HFFc6 (cell line): ENCODE results near the gene ITIH4. TPM values are rescaled to one million over a fixed set of nuclear protein-coding genes. Genes with fewer than 3 reads are reported as not detected.

ENCODE experiments used
- DNase-seq: peaks from one replicate; pipeline ENCODE4 v3.0.0-alpha.2; 2018
- H3K27ac Mint-ChIP-seq: 2 replicates; pipeline ENCODE4 v1.8.0; 2020; ENCODE audit warnings: mild to moderate bottlenecking, mixed read lengths
- H3K27me3 Mint-ChIP-seq: 2 replicates; pipeline ENCODE4 v1.8.0; 2021; ENCODE audit warnings: mild to moderate bottlenecking, moderate library complexity, mixed read lengths; ENCODE audit not compliant: insufficient read depth
- H3K36me3 Mint-ChIP-seq: 2 replicates; pipeline ENCODE4 v1.8.0; 2021; ENCODE audit warnings: low read depth, mixed read lengths
- H3K4me1 Mint-ChIP-seq: 2 replicates; pipeline ENCODE4 v1.8.0; 2020; ENCODE audit warnings: low read depth, mixed read lengths
- H3K4me3 Mint-ChIP-seq: 2 replicates; pipeline ENCODE4 v1.8.0; 2020; ENCODE audit warnings: mild to moderate bottlenecking, moderate library complexity, mixed read lengths
- H3K9me3 Mint-ChIP-seq: 2 replicates; pipeline ENCODE4 v1.8.0; 2020; ENCODE audit warnings: mild to moderate bottlenecking, mixed read lengths
- total RNA-seq, 6 experiments: library from RNA; stranded (reverse); fragmentation: NEBNext Ultra II Directional; extraction: Animal tissue kit (Norgen Biotek cat#: 25700); gene quantifications; 2 replicates in 1 of 6; 3 replicates in 5 of 6; pipeline ENCODE4 v1.2.3, GENCODE V29; 2021
- TF ChIP-seq, protein P1 (sequence below): fragments of 200-600 bp; sonication (generic); IDR thresholded peaks from 2 replicates; pipeline ENCODE4 v1.5.0; 2021; ENCODE audit warnings: antibody characterized with exemption, mild to moderate bottlenecking

ITIH4 gene
- total RNA-seq, 6 experiments from 2014 or later = 0.55 to 2.4 (median 0.79) TPM

DNA sequence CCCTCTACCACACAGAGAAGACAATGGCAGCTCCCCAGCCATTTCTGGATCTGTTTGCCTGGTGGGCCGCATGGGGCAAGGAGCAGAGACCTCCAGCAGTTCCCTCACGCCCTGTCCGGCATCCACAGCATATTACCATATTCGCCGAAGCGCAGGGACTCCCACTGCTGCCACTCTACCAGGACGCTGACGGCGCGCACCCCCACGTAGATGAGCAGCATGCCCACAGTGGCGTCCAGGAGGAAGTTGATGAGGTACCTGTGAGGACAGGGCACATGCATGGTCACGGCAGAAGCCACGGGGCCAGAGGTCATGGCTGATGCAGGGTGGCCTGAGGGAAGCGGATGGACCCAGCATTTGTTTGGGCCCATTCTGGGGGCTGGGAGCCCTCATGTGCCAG, 19.2 kb upstream of the ITIH4 start:
- Mint-ChIP-seq H3K36me3 (peaks cover 6% of the 10 kb centered on the region), H3K9me3 (no peaks in the 10 kb centered on the region), H3K4me3 (no peak overlapping the region), H3K4me1 (peaks cover 9% of the 10 kb centered on the region), H3K27ac (no peak overlapping the region), H3K27me3 (peaks cover 3% of the 10 kb centered on the region)
- DNase-seq = no peak
- TF ChIP-seq, protein P1, sequence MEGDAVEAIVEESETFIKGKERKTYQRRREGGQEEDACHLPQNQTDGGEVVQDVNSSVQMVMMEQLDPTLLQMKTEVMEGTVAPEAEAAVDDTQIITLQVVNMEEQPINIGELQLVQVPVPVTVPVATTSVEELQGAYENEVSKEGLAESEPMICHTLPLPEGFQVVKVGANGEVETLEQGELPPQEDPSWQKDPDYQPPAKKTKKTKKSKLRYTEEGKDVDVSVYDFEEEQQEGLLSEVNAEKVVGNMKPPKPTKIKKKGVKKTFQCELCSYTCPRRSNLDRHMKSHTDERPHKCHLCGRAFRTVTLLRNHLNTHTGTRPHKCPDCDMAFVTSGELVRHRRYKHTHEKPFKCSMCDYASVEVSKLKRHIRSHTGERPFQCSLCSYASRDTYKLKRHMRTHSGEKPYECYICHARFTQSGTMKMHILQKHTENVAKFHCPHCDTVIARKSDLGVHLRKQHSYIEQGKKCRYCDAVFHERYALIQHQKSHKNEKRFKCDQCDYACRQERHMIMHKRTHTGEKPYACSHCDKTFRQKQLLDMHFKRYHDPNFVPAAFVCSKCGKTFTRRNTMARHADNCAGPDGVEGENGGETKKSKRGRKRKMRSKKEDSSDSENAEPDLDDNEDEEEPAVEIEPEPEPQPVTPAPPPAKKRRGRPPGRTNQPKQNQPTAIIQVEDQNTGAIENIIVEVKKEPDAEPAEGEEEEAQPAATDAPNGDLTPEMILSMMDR = no peak

DNA sequence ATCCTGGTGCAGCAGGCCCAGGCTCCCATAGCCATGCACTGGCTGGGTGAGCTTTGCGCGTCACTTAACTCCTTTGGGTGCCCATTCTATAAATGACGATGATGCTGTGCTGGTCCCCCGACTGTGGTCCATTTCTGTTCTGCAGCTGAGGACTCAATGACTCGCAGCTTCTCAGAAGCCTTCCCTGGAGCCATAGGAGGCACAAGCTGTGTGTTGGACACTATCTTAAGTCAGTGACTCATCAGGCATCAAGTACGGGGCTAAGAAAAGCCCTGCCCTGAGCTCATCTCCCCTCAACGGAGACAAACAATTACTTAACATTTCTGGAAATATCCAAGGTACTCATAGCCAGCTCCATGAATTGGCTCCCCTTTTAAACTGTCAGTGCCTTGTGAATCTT, 18.1 kb upstream of the ITIH4 start:
- TF ChIP-seq, protein P1 = no peak
- Mint-ChIP-seq H3K9me3 (no peaks in the 10 kb centered on the region), H3K27me3 (peaks cover 3% of the 10 kb centered on the region), H3K4me3 (no peak overlapping the region), H3K36me3 (peaks cover 6% of the 10 kb centered on the region), H3K4me1 (peaks cover 9% of the 10 kb centered on the region), H3K27ac (peak overlapping the region; percentile 21; the same call in 1 of the 2 replicates)
- DNase-seq = peak; percentile 62

DNA sequence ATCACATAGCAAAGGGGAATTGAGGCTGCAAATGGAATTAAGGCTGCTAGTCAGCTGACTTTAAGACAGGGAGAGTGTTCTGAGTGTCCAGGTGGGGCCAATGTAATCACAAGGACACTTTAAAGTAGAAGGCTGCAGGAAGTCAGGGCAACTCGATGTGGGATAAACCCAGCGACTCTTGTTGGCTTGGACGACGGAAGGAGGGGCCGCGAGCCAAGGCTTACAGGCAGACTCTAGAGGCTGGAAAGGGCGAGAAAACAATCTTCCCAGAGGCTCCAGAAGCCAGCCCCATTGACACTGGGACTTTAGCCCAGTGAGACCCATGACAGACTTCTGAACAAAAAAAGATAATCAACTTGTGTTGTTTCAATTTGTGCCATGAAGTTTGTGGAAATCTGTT, 17.3 kb upstream of the ITIH4 start:
- H3K27ac Mint-ChIP-seq = no peak overlapping the region
- no peak overlapping the region for H3K4me3 Mint-ChIP-seq
- DNase-seq = no peak
- no peaks in the 10 kb centered on the region for H3K9me3 Mint-ChIP-seq
- H3K27me3 Mint-ChIP-seq = peaks cover 3% of the 10 kb centered on the region
- H3K4me1 Mint-ChIP-seq = peaks cover 9% of the 10 kb centered on the region
- H3K36me3 Mint-ChIP-seq = peaks cover 6% of the 10 kb centered on the region
- TF ChIP-seq, protein P1 = no peak

DNA sequence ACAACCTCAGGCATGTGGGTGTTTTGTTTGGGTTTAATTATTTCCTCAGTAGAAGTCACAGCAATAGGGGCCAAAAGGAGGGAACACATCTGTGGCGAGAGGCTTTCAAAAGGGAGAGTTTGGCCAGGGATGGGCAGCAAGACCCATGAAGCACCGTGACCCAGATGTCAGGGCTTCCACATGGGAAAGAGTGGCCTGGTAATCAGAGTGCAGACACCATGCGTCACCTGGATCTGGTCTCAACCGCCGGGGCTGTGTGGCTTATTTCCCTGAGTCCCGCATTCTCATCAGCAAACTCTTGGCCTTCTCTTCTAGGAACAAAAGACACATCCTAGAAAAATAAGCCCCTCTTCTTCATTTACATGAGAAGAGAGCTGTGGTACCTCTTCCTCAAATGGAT, 16.8 kb upstream of the ITIH4 start:
- Mint-ChIP-seq H3K4me1 (peaks cover 9% of the 10 kb centered on the region), H3K4me3 (no peak overlapping the region), H3K27ac (no peak overlapping the region), H3K9me3 (no peaks in the 10 kb centered on the region), H3K36me3 (peaks cover 6% of the 10 kb centered on the region), H3K27me3 (peaks cover 3% of the 10 kb centered on the region)
- DNase-seq = no peak
- TF ChIP-seq, protein P1 = no peak

DNA sequence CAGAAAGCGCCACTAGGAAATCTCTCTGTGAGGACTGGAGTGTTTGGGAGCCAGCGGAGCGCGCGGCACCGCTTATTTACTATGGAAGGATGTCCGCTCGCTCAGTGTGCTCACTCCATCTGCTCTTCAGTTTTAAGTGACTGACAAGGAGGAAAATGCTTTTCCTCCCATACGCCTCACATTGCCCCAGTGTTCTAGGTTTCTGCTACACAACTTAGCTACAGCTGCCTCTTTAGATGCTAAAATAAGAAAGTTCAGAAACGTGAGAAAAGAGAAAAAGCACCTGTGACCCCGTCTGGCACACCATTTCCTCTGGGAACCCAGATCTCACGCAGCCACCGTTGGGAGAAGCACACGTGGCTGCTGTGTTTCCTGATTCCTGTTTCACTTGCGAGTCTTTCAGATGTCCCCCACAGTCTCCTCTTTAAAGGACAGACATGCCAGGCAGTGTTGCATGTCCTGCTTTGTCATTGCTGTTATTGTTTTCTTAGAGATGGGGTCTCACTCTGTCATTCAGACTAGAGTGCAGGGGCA, 16.0 kb upstream of the ITIH4 start:
- Mint-ChIP-seq H3K27ac (no peak overlapping the region), H3K36me3 (peaks cover 6% of the 10 kb centered on the region; the same call in 1 of the 2 replicates), H3K4me3 (no peak overlapping the region), H3K4me1 (peaks cover 9% of the 10 kb centered on the region), H3K27me3 (peaks cover 3% of the 10 kb centered on the region), H3K9me3 (no peaks in the 10 kb centered on the region)
- no peak for DNase-seq
- TF ChIP-seq, protein P1 = no peak
